HEK293 (cell line): ENCODE results near the gene CD180.

Source experiments
- CTCF ChIA-PET: fragments of 350-600 bp; formaldehyde crosslinking; extraction: SDS; loops from one replicate; lab custom pipeline; 2021; ENCODE audit warnings: antibody characterized with exemption; lab: Yijun Ruan, JAX
- POLR2A ChIA-PET: fragments of 300-600 bp; formaldehyde crosslinking; extraction: SDS; loops from one replicate; lab custom pipeline; 2020; ENCODE audit warnings: antibody characterized with exemption, inconsistent platforms; lab: Yijun Ruan, JAX
- H3K27ac ChIP-seq: fragments of 200-500 bp; sonication (Bioruptor generic); 2 replicates; pipeline ENCODE4 v1.5.1; 2014; ENCODE audit warnings: low read depth, low read length, control low read depth, inconsistent platforms; ENCODE audit errors: extremely low read depth
- H3K36me3 ChIP-seq, 2 experiments: fragments of 200-500 bp in 1 of 2; sonication (Bioruptor generic) in 1 of 2; 1 replicate in 1 of 2; 2 replicates in 1 of 2; pipeline ENCODE4 v1.5.1; 2014 to 2017; ENCODE audit warnings: inconsistent platforms in 2 of 2, low read length in 2 of 2; ENCODE audit not compliant: control insufficient read depth in 2 of 2, insufficient read depth in 1 of 2
- H3K4me1 ChIP-seq: fragments of 200-500 bp; sonication (Bioruptor generic); 2 replicates; pipeline ENCODE4 v1.5.1; 2014; ENCODE audit warnings: mild to moderate bottlenecking, low read length, inconsistent platforms; ENCODE audit not compliant: control insufficient read depth, insufficient read depth
- H3K4me3 ChIP-seq: 2 replicates; pipeline ENCODE4 v1.5.1; 2011; ENCODE audit warnings: low read depth, mild to moderate bottlenecking, control low read depth, low read length, moderate library complexity
- H3K9me3 ChIP-seq: fragments of 200-500 bp; sonication (Bioruptor generic); 2 replicates; pipeline ENCODE4 v1.5.1; 2014; ENCODE audit warnings: low read depth, low read length, inconsistent platforms; ENCODE audit not compliant: control insufficient read depth, insufficient read depth
- GFI1B ChIP-seq: fragments of 450-650 bp; formaldehyde crosslinking; IDR thresholded peaks from 2 replicates; pipeline ENCODE4 v1.5.1; 2016; ENCODE audit warnings: missing biosample characterization, missing genetic modification characterization
- HOXD13 ChIP-seq: sonication (generic); formaldehyde crosslinking; IDR thresholded peaks from 2 replicates; pipeline ENCODE4 v1.8.0; 2022; ENCODE audit warnings: missing genetic modification reagents, borderline replicate concordance
- KLF7 ChIP-seq: fragments of 450-650 bp; formaldehyde crosslinking; IDR thresholded peaks from 2 replicates; pipeline ENCODE4 v1.5.1; 2016; ENCODE audit warnings: missing biosample characterization, missing genetic modification characterization, borderline replicate concordance
- RBAK ChIP-seq: fragments of 450-650 bp; formaldehyde crosslinking; IDR thresholded peaks from 2 replicates; pipeline ENCODE4 v1.5.1; 2016; ENCODE audit warnings: missing biosample characterization, missing genetic modification characterization
- SCRT1 ChIP-seq: fragments of 450-650 bp; formaldehyde crosslinking; IDR thresholded peaks from 2 replicates; pipeline ENCODE4 v1.5.1; 2016; ENCODE audit warnings: missing biosample characterization, missing genetic modification characterization, borderline replicate concordance
- SCRT2 ChIP-seq: fragments of 450-650 bp; formaldehyde crosslinking; IDR thresholded peaks from 2 replicates; pipeline ENCODE4 v1.5.1; 2016; ENCODE audit warnings: missing biosample characterization, missing genetic modification characterization
- SETDB1 ChIP-seq: IDR thresholded peaks from one replicate; pipeline ENCODE4 v1.6.1; 2017; ENCODE audit warnings: mild to moderate bottlenecking, low read length, moderate library complexity, mixed read lengths; ENCODE audit not compliant: insufficient read length
- TCF7L2 ChIP-seq: IDR thresholded peaks from 2 replicates; pipeline ENCODE4 v1.6.1; 2011; ENCODE audit warnings: low read depth, mild to moderate bottlenecking, inconsistent platforms, low read length, moderate library complexity, borderline replicate concordance
- ZBTB44 ChIP-seq: fragments of 450-650 bp; IDR thresholded peaks from 2 replicates; pipeline ENCODE4 v1.5.1; 2018; ENCODE audit warnings: missing biosample characterization, mild to moderate bottlenecking, missing genetic modification characterization
- ZBTB7A ChIP-seq: fragments of 450-650 bp; formaldehyde crosslinking; IDR thresholded peaks from 2 replicates; pipeline ENCODE4 v1.5.1; 2016; ENCODE audit warnings: low read depth, missing biosample characterization, missing genetic modification characterization
- ZNF239 ChIP-seq: fragments of 450-650 bp; formaldehyde crosslinking; IDR thresholded peaks from 2 replicates; pipeline ENCODE4 v1.5.1; 2016; ENCODE audit warnings: missing biosample characterization, missing genetic modification characterization
- ZNF311 ChIP-seq: fragments of 450-650 bp; formaldehyde crosslinking; IDR thresholded peaks from 2 replicates; pipeline ENCODE4 v1.5.1; 2017; ENCODE audit warnings: missing biosample characterization, missing genetic modification characterization, borderline replicate concordance
- ZNF341 ChIP-seq: fragments of 450-650 bp; formaldehyde crosslinking; IDR thresholded peaks from 2 replicates; pipeline ENCODE4; 2016; ENCODE audit warnings: low read depth, missing biosample characterization, missing genetic modification characterization
- ZNF366 ChIP-seq: fragments of 450-650 bp; formaldehyde crosslinking; conservative IDR thresholded peaks from 2 replicates; pipeline ENCODE4 v1.5.1; 2016; ENCODE audit warnings: missing biosample characterization, missing genetic modification characterization
- ZNF473 ChIP-seq: fragments of 450-650 bp; formaldehyde crosslinking; IDR thresholded peaks from 2 replicates; pipeline ENCODE4 v1.5.1; 2017; ENCODE audit warnings: missing biosample characterization, missing genetic modification characterization
- ZNF488 ChIP-seq: fragments of 450-650 bp; formaldehyde crosslinking; IDR thresholded peaks from 2 replicates; pipeline ENCODE4 v1.5.1; 2016; ENCODE audit warnings: missing biosample characterization, missing genetic modification characterization
- ZNF544 ChIP-seq: fragments of 450-650 bp; formaldehyde crosslinking; IDR thresholded peaks from 2 replicates; pipeline ENCODE4 v1.5.0; 2017; ENCODE audit warnings: missing biosample characterization, missing genetic modification characterization
- ZNF558 ChIP-seq: fragments of 450-650 bp; formaldehyde crosslinking; IDR thresholded peaks from 2 replicates; pipeline ENCODE4 v1.5.1; 2016; ENCODE audit warnings: missing biosample characterization, missing genetic modification characterization
- ZNF624 ChIP-seq: fragments of 450-650 bp; formaldehyde crosslinking; IDR thresholded peaks from 2 replicates; pipeline ENCODE4 v1.5.1; 2017; ENCODE audit warnings: missing biosample characterization, missing genetic modification characterization
- ZNF830 ChIP-seq: fragments of 450-650 bp; IDR thresholded peaks from 2 replicates; pipeline ENCODE4 v1.5.0; 2018; ENCODE audit warnings: missing biosample characterization, missing genetic modification characterization, low read depth, mild to moderate bottlenecking, moderate library complexity

CD180 gene

DNA sequence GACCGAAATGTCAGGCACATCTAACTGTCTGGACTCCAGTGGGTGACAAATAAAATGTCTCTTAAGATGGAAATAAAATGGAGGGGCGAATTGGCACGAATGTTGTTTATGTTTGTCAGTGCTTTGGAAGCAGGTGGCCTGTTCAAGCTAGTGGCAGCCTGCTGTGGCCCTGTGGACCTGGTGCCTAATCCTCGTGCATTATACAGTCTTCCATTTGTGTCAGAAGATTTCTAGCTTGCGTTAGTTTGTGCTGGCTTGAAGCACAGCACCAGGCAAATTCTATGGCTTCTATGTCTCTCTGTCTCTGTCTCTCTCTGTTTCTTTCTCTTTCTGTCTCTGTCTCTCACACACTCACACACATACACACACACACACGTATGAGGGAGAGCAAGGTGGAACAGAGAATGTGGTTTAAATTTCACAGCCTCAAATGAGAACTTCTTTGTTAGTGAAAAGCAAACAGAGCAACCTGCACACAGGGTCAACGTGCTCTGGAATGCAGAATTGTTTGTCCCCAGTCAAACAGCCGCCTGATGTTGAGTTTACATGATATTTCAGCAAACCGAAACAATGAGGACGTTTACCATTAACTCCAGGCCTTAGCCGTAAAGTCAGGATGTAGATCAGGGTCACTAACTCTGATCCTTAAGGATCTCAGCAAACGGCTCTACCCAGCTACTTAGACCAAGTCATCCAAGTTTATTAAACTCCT lies 39.0 kb upstream of the CD180 start:
- no peak for TF ChIP-seq ZNF558 (tag by site-specific recombination)
- no peak for TF ChIP-seq HOXD13 (CRISPR knock-in tag)
- no peak for TF ChIP-seq ZNF624 (tag by site-specific recombination)
- no peak for TF ChIP-seq ZNF311 (tag by site-specific recombination)
- TF ChIP-seq ZNF341 (tag by site-specific recombination), result no peak
- no peak for TF ChIP-seq ZNF239 (tag by site-specific recombination)
- TF ChIP-seq ZBTB44 (tag by site-specific recombination), result no peak
- TF ChIP-seq GFI1B (tag by site-specific recombination), result no peak
- no peak for TF ChIP-seq KLF7 (tag by site-specific recombination)
- no peak for TF ChIP-seq ZNF473 (tag by site-specific recombination)
- TF ChIP-seq SCRT2 (tag by site-specific recombination), result no peak
- no peak for TF ChIP-seq TCF7L2
- no peak for TF ChIP-seq ZNF366 (tag by site-specific recombination)
- TF ChIP-seq SCRT1 (tag by site-specific recombination), result no peak
- Histone ChIP-seq H3K4me3 (no peak overlapping the region), H3K27ac (no peak overlapping the region), H3K4me1 (no peaks in the 10 kb centered on the region), H3K36me3 (no peaks in the 10 kb centered on the region), H3K9me3 (no peaks in the 10 kb centered on the region)
- ChIA-PET POLR2A (no interaction called here), CTCF (interaction anchor here (0.6 kb wide), 1 partner anchor 181 kb away, joined by 3 read pairs; no protein-coding TSS in a partner anchor)

- Histone ChIP-seq H3K27ac (no peak overlapping the region), H3K9me3 (no peaks in the 10 kb centered on the region), H3K4me3 (no peak overlapping the region), H3K4me1 (no peaks in the 10 kb centered on the region), H3K36me3 (no peaks in the 10 kb centered on the region)
- ChIA-PET POLR2A (no interaction called here), CTCF (interaction anchor here (0.6 kb wide), 1 partner anchor 180 kb away, joined by 3 read pairs; no protein-coding TSS in a partner anchor)
- no peak for TF ChIP-seq RBAK (tag by site-specific recombination)
- TF ChIP-seq SETDB1, result no peak
- no peak for TF ChIP-seq ZNF544 (tag by site-specific recombination)
- TF ChIP-seq ZBTB7A (tag by site-specific recombination), result no peak
- no peak for TF ChIP-seq ZNF830 (tag by site-specific recombination)
- no peak for TF ChIP-seq ZNF488 (tag by site-specific recombination)
- TF ChIP-seq SCRT2 (tag by site-specific recombination), result no peak
These were observed 38.1 kb upstream of the CD180 start for GRCh38 chr5:67234671-67235176.
